Heart left ventricle (tissue), 16 donors: ENCODE data around the gene TMEM132D. TPM values are rescaled to one million over a fixed set of nuclear protein-coding genes. Genes with fewer than 3 reads are reported as not detected.

ENCODE experiments used
- ATAC-seq, 4 donors: fragments of 200-7000 bp; cut with Tn5 transposase; one replicate each; pipeline ENCODE4 v1.9.1; 2020 to 2022; ENCODE audit warnings: moderate library complexity in 4 of 4, mild to moderate bottlenecking in 3 of 4, moderate number of reproducible peaks in 1 of 4
- DNase-seq, 5 donors: peaks; one replicate each; pipeline ENCODE4 v3.0.0-alpha.2; 2020
- H3K27ac ChIP-seq, 12 donors: fragments of 200-600 bp; sonication (generic) in 4 of 12; one replicate each; pipeline versions ENCODE4 v1.5.0 to v1.8.0; 2016 to 2022; ENCODE audit warnings: mild to moderate bottlenecking in 2 of 12
- H3K27me3 ChIP-seq, 9 donors: fragments of 200-600 bp; sonication (generic) in 2 of 9; one replicate each; pipeline versions ENCODE4 v1.5.1 to v1.8.0; 2016 to 2022; ENCODE audit warnings: mild to moderate bottlenecking in 3 of 9
- H3K36me3 ChIP-seq, 9 donors: fragments of 200-600 bp; sonication (generic) in 2 of 9; one replicate each; pipeline versions ENCODE4 v1.5.0 to v1.8.0; 2018 to 2022; ENCODE audit warnings: mild to moderate bottlenecking in 2 of 9
- H3K4me1 ChIP-seq, 12 donors: fragments of 200-600 bp; sonication (generic) in 4 of 12; one replicate each; pipeline versions ENCODE4 v1.5.0 to v1.8.0; 2016 to 2022; ENCODE audit warnings: mild to moderate bottlenecking in 3 of 12
- H3K4me3 ChIP-seq, 12 donors: fragments of 200-600 bp; sonication (generic) in 4 of 12; one replicate each; pipeline versions ENCODE4 v1.5.0 to v1.8.0; 2017 to 2022; ENCODE audit warnings: mild to moderate bottlenecking in 9 of 12, moderate library complexity in 4 of 12
- H3K9me3 ChIP-seq, 12 donors: fragments of 200-600 bp; sonication (generic) in 4 of 12; one replicate each; pipeline versions ENCODE4 v1.5.0 to v1.8.0; 2016 to 2022; ENCODE audit warnings: mild to moderate bottlenecking in 1 of 12
- CTCF ChIP-seq, 12 donors: fragments of 200-600 bp; sonication (generic) in 4 of 12; IDR thresholded peaks; one replicate each; pipeline versions ENCODE4 v1.5.0 to v1.8.0; 2018 to 2022; ENCODE audit warnings: antibody characterized with exemption in 12 of 12, mild to moderate bottlenecking in 5 of 12
- POLR2A ChIP-seq, 2 donors: fragments of 450-650 bp; IDR thresholded peaks; one replicate each; pipeline ENCODE4 v1.6.1; 2017; ENCODE audit warnings: antibody characterized with exemption in 2 of 2, mild to moderate bottlenecking in 2 of 2, moderate library complexity in 2 of 2
- WGBS, 4 donors: extraction: QIAGEN DNeasy Blood & Tissue Kit in 2 of 4; methylation state at CpG; one replicate each; pipeline versions ENCODE4 v1.1.5 to v1.1.7; 2013 to 2018; 5-methylcytosine and 5-hydroxymethylcytosine counted together
- intact Hi-C, 10 donors: fragments of 100-400 bp; cut with DNase I; formaldehyde crosslinking; loops; one replicate each; pipeline versions ENCODE4 v1.11.1 to v1.14.2; 2022
- polyA plus RNA-seq, 2 donors: library from polyadenylated mRNA; stranded (reverse); fragments of 200-250 nt; gene quantifications; one replicate each; pipeline ENCODE4 v1.2.3, GENCODE V29; 2013
- total RNA-seq, 9 donors: library from RNA; depleted of rRNA in 2 of 9; stranded (reverse); fragments of >200 nt in 2 of 9; fragmentation: NEBNext Ultra II Directional in 3 of 9; extraction: Animal tissue kit (Norgen Biotek cat#: 25700) in 3 of 9; gene quantifications; one replicate each; pipeline versions ENCODE4 v1.1.0 to v1.2.4, GENCODE V29; 2016 to 2023
- donor health status: ischemic (EF 13 %, LVEDD 7.1; RV severe dilation, severe dysfunction).
- donor health status: healthy with polysubstance abuse.
- donor health status: DM: no; HTN: yes; CAD: no.
- donor health status: DM: no; HTN: no; CAD: no.
- donor health status: ischemic (EF 25% LVEDD 6.9; RV normal size, moderate dysfunction).
- donor health status: ischemic (EF 25% LVEDD 5.7; RV mildly dilated, moderate dysfunction).
- donor health status: healthy.
- donor health status: DM: yes; HTN: yes; CAD: no.
- donor health status: ischemic (EF 35%, LVEDD 5.7; RV mildly dilated, moderate dysfunction).
- donor health status: nonischemic (EF 11% LVEDD 7.7; RV severe dilation, severe dysfunction).
- donor health status: DM: yes; HTN: yes; CAD: no.
- donor health status: PGD.
- donor health status: ischemic (EF 29% LVEDD 5.4; RV normal size, mild dysfunction).
- donor health status: nonischemic (EF 23%, LVEDD 6.1; RV moderate dilation, normal function).

TMEM132D gene
- total and polyA plus RNA-seq, 11 donors = not detected

DNA sequence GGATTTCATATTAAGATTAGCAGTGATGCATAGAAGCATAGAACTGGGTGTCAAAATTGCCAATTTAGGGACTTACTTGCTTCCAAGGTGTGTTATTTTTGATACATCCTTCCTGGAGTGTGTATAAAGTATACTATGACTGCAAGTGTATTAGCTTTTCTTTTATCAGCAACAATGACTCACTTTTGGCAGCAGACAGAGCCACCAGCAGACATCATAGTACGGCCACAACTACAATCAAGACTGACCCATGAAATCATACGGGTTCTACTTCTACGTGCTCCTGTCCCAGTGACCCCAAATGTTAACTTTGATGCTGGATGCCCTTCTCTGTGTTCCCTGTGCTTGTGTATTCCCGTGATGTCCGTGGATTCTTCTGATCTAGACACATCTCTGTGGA is 443.9 kb downstream of the TMEM132D start:
- intact Hi-C loops = no loop called here
- no peak for ATAC-seq
- Histone ChIP-seq H3K4me1 (no peaks in the 10 kb centered on the region), H3K27me3 (no peaks in the 10 kb centered on the region), H3K36me3 (no peaks in the 10 kb centered on the region), H3K27ac (no peak overlapping the region), H3K4me3 (no peak overlapping the region), H3K9me3 (no peaks in the 10 kb centered on the region)
- no peak for DNase-seq
- WGBS, 4 donors = 63 to 79% (median 65%) methylated on average over 5 of the region's 5 CpGs
- TF ChIP-seq CTCF (IDR thresholded peaks at IDR 0.05) (no peak), POLR2A (IDR thresholded peaks at IDR 0.05) (no peak)

DNA sequence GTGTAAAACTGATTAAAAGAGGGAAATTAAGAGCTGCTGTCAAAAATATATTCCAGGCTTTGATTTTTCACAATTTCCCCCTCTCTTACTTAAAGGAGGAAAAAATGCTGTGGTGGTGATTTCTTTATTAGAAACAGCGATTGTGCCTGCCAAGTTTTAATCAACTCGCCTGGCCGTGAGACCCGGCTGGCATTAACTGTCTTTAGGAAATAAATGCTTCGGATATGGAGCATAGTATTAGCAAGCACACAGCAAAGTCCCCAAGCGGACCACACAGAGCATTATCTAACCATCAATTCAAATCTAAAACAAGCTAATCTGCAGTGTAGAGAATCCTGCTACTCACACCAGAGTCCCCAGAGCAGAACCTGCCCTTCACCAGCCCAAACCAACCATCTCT is 457.1 kb downstream of the TMEM132D start:
- H3K27me3 ChIP-seq = no peaks in the 10 kb centered on the region
- H3K36me3 ChIP-seq = no peaks in the 10 kb centered on the region
- intact Hi-C loops = no loop called here
- ATAC-seq (no peak), DNase-seq (no peak)
- H3K4me3 ChIP-seq = no peak overlapping the region
- TF ChIP-seq CTCF (IDR thresholded peaks at IDR 0.05) (no peak), POLR2A (IDR thresholded peaks at IDR 0.05) (no peak)
- H3K9me3 ChIP-seq = no peaks in the 10 kb centered on the region
- H3K27ac ChIP-seq = no peak overlapping the region
- H3K4me1 ChIP-seq = no peaks in the 10 kb centered on the region
- 76 to 83% (median 80%) methylated on average over 6 of the region's 6 CpGs for WGBS, 4 donors

DNA sequence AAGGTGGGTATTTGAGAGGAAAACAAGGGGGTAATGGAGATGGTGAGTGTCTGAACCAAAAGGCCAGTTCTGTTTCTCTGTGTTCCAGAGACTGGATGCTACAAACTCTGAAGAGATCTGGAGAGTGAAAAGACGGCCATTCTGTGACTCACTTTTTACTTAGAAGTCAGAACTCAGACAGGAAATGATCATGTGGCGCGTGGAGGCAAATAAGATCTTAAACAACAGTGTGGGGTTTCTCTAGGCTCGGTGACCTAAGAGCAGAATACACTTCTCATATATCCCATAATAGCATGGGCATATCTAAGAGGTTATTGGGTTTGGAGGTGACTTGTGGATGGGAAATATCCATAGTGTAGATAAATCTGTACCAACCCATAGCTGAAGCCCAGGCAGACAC is 463.5 kb downstream of the TMEM132D start:
- no peaks in the 10 kb centered on the region for H3K36me3 ChIP-seq
- WGBS, 4 donors = 62 to 76% (median 74%) methylated on average over 4 of the region's 4 CpGs
- no peak for DNase-seq
- no peaks in the 10 kb centered on the region for H3K4me1 ChIP-seq
- no peak overlapping the region for H3K27ac ChIP-seq
- H3K9me3 ChIP-seq = peaks cover 0 to 12% (median 0%) of the 10 kb centered on the region in 12 donors
- no peak overlapping the region for H3K4me3 ChIP-seq
- no peaks in the 10 kb centered on the region for H3K27me3 ChIP-seq
- intact Hi-C loops = no loop called here
- no peak for TF ChIP-seq CTCF (IDR thresholded peaks at IDR 0.05)
- TF ChIP-seq POLR2A (IDR thresholded peaks at IDR 0.05) = no peak
- ATAC-seq = no peak

DNA sequence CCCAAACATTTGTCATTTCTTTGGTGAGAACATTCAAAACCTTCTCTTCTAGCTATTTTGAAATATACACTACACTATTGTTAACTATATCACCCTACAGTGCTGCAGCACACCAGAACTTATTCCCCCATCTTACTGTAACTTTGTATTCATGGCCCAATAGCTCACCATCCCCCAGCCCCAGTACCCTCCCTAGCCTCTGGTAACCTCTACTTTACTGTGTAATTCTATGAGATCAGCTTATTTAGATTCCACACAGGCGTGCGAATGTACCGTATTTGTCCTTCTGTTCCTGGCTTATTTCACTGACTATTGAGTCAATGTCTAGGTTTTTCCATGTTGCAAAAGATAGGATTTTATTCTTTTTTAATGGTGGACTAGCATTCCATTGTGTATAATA is 469.0 kb downstream of the TMEM132D start:
- no peak for ATAC-seq
- no peaks in the 10 kb centered on the region for H3K27me3 ChIP-seq
- intact Hi-C loops = no loop called here

More for the DNA sequence above, 469.0 kb downstream of the TMEM132D start:
- Histone ChIP-seq H3K9me3 (peaks cover 0 to 12% (median 0%) of the 10 kb centered on the region in 12 donors), H3K36me3 (no peaks in the 10 kb centered on the region), H3K4me1 (no peaks in the 10 kb centered on the region), H3K27ac (no peak overlapping the region), H3K4me3 (no peak overlapping the region)
- TF ChIP-seq CTCF (IDR thresholded peaks at IDR 0.05) = no peak
- TF ChIP-seq POLR2A (IDR thresholded peaks at IDR 0.05) = no peak
- DNase-seq = no peak
- WGBS, 4 donors = 92 to 97% (median 95%) methylated on average over 3 of the region's 3 CpGs
